IMR-90 (cell line): ENCODE results near the gene KAT14. TPM values are rescaled to one million over a fixed set of nuclear protein-coding genes. Genes with fewer than 3 reads are reported as not detected.

Experiments
- ATAC-seq: fragments of 200-7000 bp; cut with Tn5 transposase; 2 replicates; pipeline ENCODE4 v1.9.1; 2020; ENCODE audit warnings: low read depth, mild to moderate bottlenecking, moderate library complexity
- BruUV-seq: library from RNA; stranded (reverse); fragments of 400-500 nt; replicated peaks from 2 replicates; lab custom pipeline; 2021; lab: Mats Ljungman, UMichigan
- CTCF ChIA-PET: fragments of 300-600 bp; formaldehyde crosslinking; extraction: SDS; loops from one replicate; lab custom pipeline; 2021; ENCODE audit warnings: antibody characterized with exemption; lab: Yijun Ruan, JAX
- POLR2A ChIA-PET: fragments of 300-600 bp; sonication (Branson Sonifier 250); formaldehyde crosslinking; loops from one replicate; lab custom pipeline; 2022; ENCODE audit warnings: antibody characterized with exemption; ENCODE audit not compliant: unreplicated experiment; lab: Charles Lee
- DNase-seq: peaks from one replicate; pipeline ENCODE4 v3.0.0; 2013
- H2AFZ ChIP-seq: replicated peaks from 2 replicates; pipeline ENCODE3; 2013; ENCODE audit warnings: low read length, mild to moderate bottlenecking; ENCODE audit not compliant: poor library complexity
- H2AK5ac ChIP-seq: 2 replicates; pipeline ENCODE4 v1.6.1; 2013; ENCODE audit warnings: low read depth, low read length, inconsistent platforms
- H2AK9ac ChIP-seq: replicated peaks from 2 replicates; pipeline ENCODE3; 2013; ENCODE audit warnings: mild to moderate bottlenecking, low read depth, low read length, moderate library complexity; ENCODE audit not compliant: poor library complexity
- H2BK120ac ChIP-seq: 2 replicates; pipeline ENCODE4 v1.6.1; 2013; ENCODE audit warnings: low read depth, low read length, inconsistent platforms
- H2BK15ac ChIP-seq: 3 replicates; pipeline ENCODE4 v1.6.1; 2013; ENCODE audit warnings: low read depth, low read length, inconsistent platforms
- H2BK20ac ChIP-seq: 2 replicates; pipeline ENCODE4 v1.6.1; 2013; ENCODE audit warnings: low read depth, mild to moderate bottlenecking, inconsistent platforms, low read length, moderate library complexity
- H2BK5ac ChIP-seq: 2 replicates; pipeline ENCODE4 v1.6.1; 2013; ENCODE audit warnings: mild to moderate bottlenecking, low read depth, low read length, inconsistent platforms; ENCODE audit not compliant: poor library complexity, severe bottlenecking
- H3K14ac ChIP-seq: replicated peaks from 2 replicates; pipeline ENCODE4 v1.6.1; 2013; ENCODE audit warnings: low read depth, low read length, inconsistent platforms
- H3K18ac ChIP-seq: 2 replicates; pipeline ENCODE4 v1.6.1; 2013; ENCODE audit warnings: low read depth, low read length, control low read depth
- H3K23ac ChIP-seq: 2 replicates; pipeline ENCODE4 v1.6.1; 2013; ENCODE audit warnings: low read depth, low read length, inconsistent platforms
- H3K27ac ChIP-seq: 2 replicates; pipeline ENCODE4 v1.5.1; 2013; ENCODE audit warnings: mild to moderate bottlenecking, control low read depth, low read length; ENCODE audit not compliant: insufficient read depth
- H3K27me3 ChIP-seq: 2 replicates; pipeline ENCODE4 v1.6.1; 2013; ENCODE audit warnings: low read length; ENCODE audit not compliant: control insufficient read depth, insufficient read depth
- H3K36me3 ChIP-seq: 2 replicates; pipeline ENCODE4 v1.6.1; 2013; ENCODE audit warnings: low read length, mixed read lengths; ENCODE audit not compliant: control insufficient read depth, insufficient read depth
- H3K4ac ChIP-seq: 2 replicates; pipeline ENCODE4 v1.6.1; 2013; ENCODE audit warnings: low read depth, low read length, inconsistent platforms
- H3K4me1 ChIP-seq: 2 replicates; pipeline ENCODE4 v1.6.1; 2013; ENCODE audit warnings: low read length, mixed read lengths; ENCODE audit not compliant: control insufficient read depth, insufficient read depth
- H3K4me2 ChIP-seq: 2 replicates; pipeline ENCODE4 v1.6.1; 2013; ENCODE audit warnings: low read depth, mild to moderate bottlenecking, control low read depth, low read length, moderate library complexity
- H3K4me3 ChIP-seq: 2 replicates; pipeline ENCODE4 v1.5.1; 2013; ENCODE audit warnings: low read depth, mild to moderate bottlenecking, control low read depth, low read length, moderate library complexity; ENCODE audit not compliant: insufficient read depth
- H3K56ac ChIP-seq: 2 replicates; pipeline ENCODE4 v1.6.1; 2013; ENCODE audit warnings: low read length, inconsistent platforms; ENCODE audit not compliant: insufficient read depth; ENCODE audit errors: extremely low read depth
- H3K79me1 ChIP-seq, 2 experiments: 2 replicates each; pipeline ENCODE4 v1.6.1; 2013; ENCODE audit warnings: low read length in 2 of 2, inconsistent platforms in 1 of 2, low read depth in 1 of 2
- H3K9ac ChIP-seq: 2 replicates; pipeline ENCODE4 v1.6.1; 2013; ENCODE audit warnings: low read depth, low read length, control low read depth
- H3K9me1 ChIP-seq: 2 replicates; pipeline ENCODE4 v1.6.1; 2013; ENCODE audit warnings: low read length, inconsistent platforms; ENCODE audit not compliant: insufficient read depth
- H3K9me3 ChIP-seq: 2 replicates; pipeline ENCODE4 v1.6.1; 2013; ENCODE audit warnings: low read length; ENCODE audit not compliant: control insufficient read depth, insufficient read depth
- H4K20me1 ChIP-seq: 2 replicates; pipeline ENCODE4 v1.6.1; 2013; ENCODE audit warnings: low read length, inconsistent platforms; ENCODE audit not compliant: insufficient read depth
- H4K5ac ChIP-seq: 2 replicates; pipeline ENCODE4 v1.6.1; 2013; ENCODE audit warnings: mild to moderate bottlenecking, low read depth, low read length, control low read depth
- H4K8ac ChIP-seq, 2 experiments: 2 replicates each; pipeline ENCODE4 v1.6.1; 2013; ENCODE audit warnings: low read depth in 2 of 2, low read length in 2 of 2, control low read depth in 1 of 2, inconsistent platforms in 1 of 2
- H4K91ac ChIP-seq: 2 replicates; pipeline ENCODE4 v1.6.1; 2013; ENCODE audit warnings: low read depth, low read length, inconsistent platforms; ENCODE audit not compliant: insufficient read depth
- BHLHE40 ChIP-seq: fragments of 150-350 bp; IDR thresholded peaks from 2 replicates; pipeline ENCODE4 v1.6.1; 2016; ENCODE audit warnings: mild to moderate bottlenecking, low read depth, low read length
- CEBPB ChIP-seq: IDR thresholded peaks from 2 replicates; pipeline ENCODE4 v1.6.1; 2012; ENCODE audit warnings: low read depth, low read length, improper control_type of control experiment
- CHD1 ChIP-seq: IDR thresholded peaks from 2 replicates; pipeline ENCODE4 v1.6.1; 2012; ENCODE audit warnings: low read depth, low read length, improper control_type of control experiment
- CTCF ChIP-seq: conservative IDR thresholded peaks from 2 replicates; pipeline ENCODE4 v1.5.1; 2012; ENCODE audit warnings: mild to moderate bottlenecking, low read depth, low read length, improper control_type of control experiment
- FOS ChIP-seq: fragments of 150-350 bp; IDR thresholded peaks from 2 replicates; pipeline ENCODE4 v1.6.1; 2016; ENCODE audit warnings: low read depth, low read length
- MAFK ChIP-seq: IDR thresholded peaks from 2 replicates; pipeline ENCODE4 v1.6.1; 2012; ENCODE audit warnings: low read depth, low read length, improper control_type of control experiment
- MAZ ChIP-seq: IDR thresholded peaks from 2 replicates; pipeline ENCODE4 v1.6.1; 2012; ENCODE audit warnings: low read depth, mild to moderate bottlenecking, low read length, improper control_type of control experiment, moderate library complexity, borderline replicate concordance
- MXI1 ChIP-seq: IDR thresholded peaks from 2 replicates; pipeline ENCODE4 v1.6.1; 2012; ENCODE audit warnings: low read depth, mild to moderate bottlenecking, low read length, moderate library complexity, borderline replicate concordance
- NFE2L2 ChIP-seq: fragments of 150-350 bp; IDR thresholded peaks from 2 replicates; pipeline ENCODE4 v1.6.1; 2016; ENCODE audit warnings: low read depth, mild to moderate bottlenecking, low read length
- POLR2A ChIP-seq: IDR thresholded peaks from 2 replicates; pipeline ENCODE4 v1.6.1; 2012; ENCODE audit warnings: mild to moderate bottlenecking, low read depth, low read length
- RAD21 ChIP-seq: IDR thresholded peaks from 2 replicates; pipeline ENCODE4 v1.6.1; 2012; ENCODE audit warnings: low read length, improper control_type of control experiment
- RCOR1 ChIP-seq: IDR thresholded peaks from 2 replicates; pipeline ENCODE4 v1.6.1; 2012; ENCODE audit warnings: mild to moderate bottlenecking, low read length, improper control_type of control experiment; ENCODE audit not compliant: insufficient replicate concordance
- RFX5 ChIP-seq: IDR thresholded peaks from 2 replicates; pipeline ENCODE4 v1.8.0; 2012; ENCODE audit warnings: low read depth, mild to moderate bottlenecking, low read length, moderate library complexity
- SMC3 ChIP-seq: fragments of 150-350 bp; IDR thresholded peaks from 2 replicates; pipeline ENCODE4 v1.6.1; 2016; ENCODE audit warnings: low read depth, mild to moderate bottlenecking, antibody characterized with exemption, low read length, moderate library complexity
- USF2 ChIP-seq: fragments of 150-350 bp; IDR thresholded peaks from 2 replicates; pipeline ENCODE4 v1.6.1; 2017; ENCODE audit warnings: mild to moderate bottlenecking, antibody characterized with exemption, low read length, low read depth
- WGBS, 2 experiments: methylation state at CpG; one replicate each; pipeline versions ENCODE4 v1.1.5 to v1.1.7; 2013; ENCODE audit warnings: missing lambda C conversion rate in 2 of 2; ENCODE audit not compliant: insufficient read length in 1 of 2; ENCODE audit errors: extremely low coverage in 2 of 2; 5-methylcytosine and 5-hydroxymethylcytosine counted together
- dilution Hi-C: fragments of 300-500 bp; cut with HindIII; formaldehyde crosslinking; loops from one replicate; pipeline ENCODE4 v1.14.3; 2018; ENCODE audit warnings: low sequenced_read_pairs; ENCODE audit not compliant: unreplicated experiment
- in situ Hi-C: fragments of 300-500 bp; cut with MboI; formaldehyde crosslinking; loops from 3 replicates; pipeline ENCODE4 v1.14.3; 2019; ENCODE audit warnings: low sequenced_read_pairs, inconsistent platforms, mixed read lengths
- intact Hi-C: fragments of 100-400 bp; cut with micrococcal nuclease; formaldehyde crosslinking; loops from 2 replicates; pipeline ENCODE4 v1.10.0; 2022
- polyA plus RNA-seq, 3 experiments: library from polyadenylated mRNA; depleted of rRNA; stranded (reverse); fragments of >200 nt; gene quantifications; 2 replicates each; pipeline ENCODE4 v1.2.3, GENCODE V29; 2012; ENCODE audit warnings: low replicate concordance in 1 of 3
- total RNA-seq: library from RNA; depleted of rRNA; stranded (reverse); fragments of >200 nt; gene quantifications from 2 replicates; pipeline ENCODE4 v1.2.3, GENCODE V29; 2012
- TF ChIP-seq, protein P1 (sequence below): fragments of 150-350 bp; IDR thresholded peaks from 2 replicates; pipeline ENCODE4 v1.6.1; 2016; ENCODE audit warnings: low read depth, mild to moderate bottlenecking, low read length, moderate library complexity, borderline replicate concordance

KAT14 gene
- total and polyA plus RNA-seq, 2 of the 4 experiments (the other 2 are of a cell fraction), result 6.7 to 12.4 TPM

DNA sequence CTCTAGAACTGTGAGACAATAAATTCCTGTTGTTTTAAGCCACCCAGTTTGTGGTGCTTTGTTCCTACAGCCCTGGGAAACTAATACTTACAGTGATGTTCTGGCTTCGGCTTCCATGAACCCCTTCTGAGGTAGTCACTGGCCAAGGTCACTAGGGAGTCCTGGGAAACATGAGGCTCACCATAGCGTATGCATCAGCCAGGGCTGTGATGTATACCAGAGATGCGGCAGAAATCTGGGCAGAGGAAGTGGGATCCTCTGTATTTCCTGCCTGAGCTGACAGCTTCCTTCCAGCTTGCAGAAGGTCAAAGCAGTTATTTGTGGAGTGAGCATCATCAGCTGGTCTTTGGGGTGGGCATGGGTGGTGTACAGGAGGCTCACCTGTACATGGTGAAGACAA is 27.9 kb downstream of the KAT14 start:
- Histone ChIP-seq H3K27ac (no peak overlapping the region), H3K27me3 (no peaks in the 10 kb centered on the region), H2BK15ac (no peak overlapping the region), H2AK9ac (peak overlapping the region; percentile 24), H3K9me3 (no peaks in the 10 kb centered on the region), H4K20me1 (peaks cover 2% of the 10 kb centered on the region; the same call in 1 of the 2 replicates), H3K23ac (no peak overlapping the region), H3K14ac (no peak overlapping the region), H4K8ac (no peak overlapping the region), H2AFZ (peak overlapping the region; percentile 33), H4K91ac (no peak overlapping the region), H4K5ac (no peak overlapping the region), H3K4ac (no peak overlapping the region), H3K9me1 (0 out of 2 replicates have a peak, but pooled peaks cover 8% of the 10 kb centered on the region), H3K4me1 (no peaks in the 10 kb centered on the region), H2BK5ac (no peak overlapping the region), H2BK120ac (no peak overlapping the region), H3K4me3 (no peak overlapping the region), H3K56ac (no peak overlapping the region), H3K9ac (no peak overlapping the region), H3K4me2 (no peak overlapping the region), H2BK20ac (no peak overlapping the region), H3K18ac (no peak overlapping the region), H2AK5ac (no peak overlapping the region), H3K79me1 (peaks cover 4 to 14% of the 10 kb centered on the region in 2 experiments; a peak in 3 of 4 replicates), H3K36me3 (peaks cover 19% of the 10 kb centered on the region)
- peak; percentile 12 for DNase-seq
- in situ Hi-C loops, result no loop called here
- 85% methylated on average over 3 of the region's 3 CpGs; no CpG with 5 or more reads in 1 of the 2 experiments for WGBS, 2 experiments
- dilution Hi-C loops, result no loop called here
- POLR2A ChIA-PET, result no interaction called here
- ATAC-seq, result no peak
- CTCF ChIA-PET, result no interaction called here
- TF ChIP-seq RFX5 (no peak), FOS (no peak), RCOR1 (no peak), USF2 (no peak), RAD21 (no peak), SMC3 (no peak), NFE2L2 (no peak), CHD1 (no peak), MXI1 (no peak), BHLHE40 (no peak), MAZ (no peak), MAFK (no peak), CEBPB (no peak), CTCF (no peak), POLR2A (no peak)
- TF ChIP-seq, protein P1, sequence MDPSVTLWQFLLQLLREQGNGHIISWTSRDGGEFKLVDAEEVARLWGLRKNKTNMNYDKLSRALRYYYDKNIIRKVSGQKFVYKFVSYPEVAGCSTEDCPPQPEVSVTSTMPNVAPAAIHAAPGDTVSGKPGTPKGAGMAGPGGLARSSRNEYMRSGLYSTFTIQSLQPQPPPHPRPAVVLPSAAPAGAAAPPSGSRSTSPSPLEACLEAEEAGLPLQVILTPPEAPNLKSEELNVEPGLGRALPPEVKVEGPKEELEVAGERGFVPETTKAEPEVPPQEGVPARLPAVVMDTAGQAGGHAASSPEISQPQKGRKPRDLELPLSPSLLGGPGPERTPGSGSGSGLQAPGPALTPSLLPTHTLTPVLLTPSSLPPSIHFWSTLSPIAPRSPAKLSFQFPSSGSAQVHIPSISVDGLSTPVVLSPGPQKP, result no peak
- intact Hi-C loops, result no loop called here
- BruUV-seq, result no TSS peak
